GM21723 (cell line): ENCODE measurements around the gene MAGI2.

Experiments
- ATAC-seq: cut with Tn5 transposase; IDR thresholded peaks from one replicate; pipeline ENCODE4 v1.9.1; 2021; ENCODE audit warnings: mild to moderate bottlenecking, moderate library complexity; ENCODE audit not compliant: unreplicated experiment

Gene MAGI2

GRCh38 chr7:79381921-79382320, 71.5 kb downstream of the MAGI2 start:
- ATAC-seq, result no peak

- no peak for ATAC-seq
Observed at GRCh38 chr7:79377097-79377496, 76.4 kb downstream of the MAGI2 start.

DNA sequence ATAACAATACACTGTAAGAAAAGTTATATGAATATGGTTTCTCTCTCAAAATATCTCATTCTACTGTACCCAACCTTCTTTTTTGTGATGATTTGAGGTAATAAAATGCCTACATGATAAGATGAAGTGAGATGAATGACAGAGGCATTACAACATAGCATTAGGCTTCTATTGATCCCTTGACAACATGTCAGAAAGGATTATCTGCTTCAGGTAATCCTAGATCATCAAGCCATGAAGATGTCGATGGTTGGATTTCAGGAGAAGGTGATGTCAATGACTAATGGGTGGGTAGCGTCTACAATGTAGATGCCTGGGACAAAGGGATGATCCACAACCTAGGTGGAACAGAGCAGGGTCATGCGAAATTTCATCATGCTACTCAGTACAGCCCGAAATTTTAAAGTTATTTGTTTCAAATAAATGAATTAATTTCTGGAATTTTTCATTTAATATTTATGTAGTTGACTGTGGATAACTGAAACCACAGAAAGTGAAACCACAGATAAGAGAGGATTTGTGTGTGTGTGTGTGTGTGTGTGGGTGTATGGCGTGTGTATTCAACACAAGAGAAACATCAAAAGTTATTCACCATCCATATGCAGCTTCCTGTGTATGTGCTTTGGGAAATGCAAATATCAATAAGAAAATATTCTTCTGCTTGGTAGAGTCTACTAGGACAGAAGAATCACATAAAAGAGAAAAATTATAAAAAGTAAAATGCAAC, 77.0 kb downstream of the MAGI2 start:
- ATAC-seq, result no peak

- ATAC-seq, result no peak
Observed at GRCh38 chr7:79361214-79361613, 92.3 kb downstream of the MAGI2 start.

DNA sequence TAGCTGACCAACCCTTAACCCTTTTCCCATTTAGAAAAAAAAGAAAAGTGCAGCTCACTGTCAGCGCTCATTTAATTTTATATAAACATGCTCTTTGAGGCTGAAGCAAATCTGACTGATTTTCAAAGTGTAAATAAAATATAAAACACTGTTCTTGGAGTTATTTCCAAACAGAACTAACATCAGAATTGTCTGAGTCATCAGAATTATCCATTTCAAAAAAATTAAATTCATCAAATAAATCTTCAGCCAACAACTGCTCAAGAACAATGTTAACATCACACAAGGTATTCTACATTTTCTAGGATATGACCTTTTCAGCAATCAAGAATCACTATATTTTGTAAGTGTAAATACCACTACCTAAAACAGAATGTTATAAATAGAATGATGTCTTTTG, 93.6 kb downstream of the MAGI2 start:
- ATAC-seq, result no peak

DNA sequence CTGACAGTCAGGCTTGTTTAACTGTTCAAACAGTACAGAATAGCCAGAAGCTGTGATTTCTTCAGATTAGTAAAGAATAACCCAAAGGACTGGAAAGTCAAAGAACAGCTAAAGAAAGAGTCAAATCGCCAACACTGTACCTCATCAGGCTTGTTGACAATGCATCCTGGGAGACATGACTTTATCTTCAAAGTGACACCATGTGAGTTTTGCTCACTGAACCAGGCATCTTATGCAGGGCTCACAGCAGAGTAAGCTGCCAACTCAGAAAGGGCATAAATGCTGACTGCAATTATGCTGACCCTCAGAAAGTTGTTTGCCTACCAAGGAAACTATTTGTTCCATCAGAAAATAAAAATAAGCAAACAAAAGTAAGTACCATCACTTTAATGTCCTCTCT, 96.4 kb downstream of the MAGI2 start:
- ATAC-seq, result no peak

DNA sequence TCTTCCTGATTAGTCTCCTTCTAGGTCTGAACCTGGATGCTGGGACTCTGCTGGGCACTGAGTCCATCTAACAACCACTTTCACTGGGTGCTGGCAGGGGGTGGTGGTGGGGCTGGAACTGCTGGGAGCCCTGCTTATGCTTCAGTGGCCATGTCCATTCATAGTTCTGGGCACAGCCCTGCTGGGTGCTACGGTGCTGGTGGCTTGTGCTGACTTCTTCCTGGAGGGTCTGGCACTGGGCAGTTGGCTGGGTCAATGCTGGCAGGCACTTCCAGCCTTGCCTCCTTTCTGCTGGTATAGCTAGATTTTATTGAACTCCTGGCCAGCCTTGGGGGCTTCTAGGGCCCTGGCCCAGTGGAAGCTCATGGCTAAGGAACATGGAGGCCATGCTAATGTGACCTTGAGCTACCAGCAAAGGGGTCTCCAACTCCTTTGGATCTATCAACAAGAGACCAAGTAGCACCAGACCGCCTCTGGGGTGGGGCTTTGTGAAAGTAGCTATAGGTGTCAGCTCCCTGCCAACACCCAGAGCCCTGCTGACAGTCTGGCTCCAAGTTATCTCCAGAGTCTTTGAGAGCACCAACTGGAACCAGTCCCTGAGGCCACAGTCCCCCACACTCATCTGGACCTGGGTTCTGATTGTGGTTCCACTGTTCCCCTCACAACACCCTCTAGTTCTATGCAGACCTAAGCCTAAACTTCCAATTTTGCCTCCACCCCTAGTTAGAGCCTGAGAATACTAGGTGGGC, 99.6 kb downstream of the MAGI2 start:
- no peak for ATAC-seq

- no peak for ATAC-seq
Observed at GRCh38 chr7:79352323-79352722, 101.1 kb downstream of the MAGI2 start.

DNA sequence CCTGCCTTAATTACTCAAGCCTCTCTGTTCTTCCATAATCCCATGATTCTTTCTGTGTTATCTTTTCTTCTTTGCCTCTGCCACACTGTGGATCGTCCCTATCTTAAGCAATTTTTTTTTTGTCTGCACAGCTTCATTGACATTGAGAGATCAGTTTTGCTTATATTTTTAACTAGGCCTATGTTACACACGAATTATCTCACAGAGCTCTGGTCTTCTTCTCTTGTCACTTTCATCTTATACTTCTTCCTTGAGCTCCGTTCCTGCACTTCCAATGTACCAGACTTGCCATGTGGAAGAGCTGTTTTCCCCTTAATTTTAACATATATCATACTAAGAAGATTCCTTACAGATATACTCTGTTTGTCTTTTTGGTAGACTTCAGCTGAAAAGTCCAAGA, 106.1 kb downstream of the MAGI2 start:
- ATAC-seq, result no peak

- ATAC-seq, result no peak
Observed at GRCh38 chr7:79341902-79342301, 111.6 kb downstream of the MAGI2 start.

DNA sequence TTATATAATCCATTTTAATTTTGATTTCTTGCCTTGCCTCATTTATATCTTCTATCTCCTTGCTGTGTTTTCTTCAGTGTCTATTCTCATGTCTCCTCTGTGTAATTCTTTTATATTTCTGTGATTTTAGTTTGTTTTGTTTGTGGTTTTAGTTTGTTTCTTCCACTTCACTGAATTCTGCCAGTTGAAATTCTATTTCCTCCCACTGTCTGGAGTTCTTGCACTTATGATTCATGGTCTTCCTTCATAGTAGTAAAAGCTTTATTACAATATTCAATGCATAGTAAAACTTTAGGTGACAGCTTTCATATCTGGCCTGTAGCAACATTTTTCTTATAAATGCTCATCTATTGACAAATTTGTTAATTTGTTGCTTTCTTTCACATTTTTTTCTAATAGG, 113.3 kb downstream of the MAGI2 start:
- no peak for ATAC-seq

- ATAC-seq, result no peak
Observed at GRCh38 chr7:79339208-79339925, 114.1 kb downstream of the MAGI2 start.

- ATAC-seq, result no peak
Observed at GRCh38 chr7:79337717-79338116, 115.8 kb downstream of the MAGI2 start.

GRCh38 chr7:79334841-79335240, 118.6 kb downstream of the MAGI2 start:
- ATAC-seq, result no peak

GRCh38 chr7:79334334-79334733, 119.1 kb downstream of the MAGI2 start:
- no peak for ATAC-seq

GRCh38 chr7:79332091-79332490, 121.4 kb downstream of the MAGI2 start:
- no peak for ATAC-seq

GRCh38 chr7:79329464-79329863, 124.0 kb downstream of the MAGI2 start:
- ATAC-seq, result no peak

- no peak for ATAC-seq
Observed at GRCh38 chr7:79320741-79321473, 132.6 kb downstream of the MAGI2 start.

- no peak for ATAC-seq
Observed at GRCh38 chr7:79319369-79319768, 134.1 kb downstream of the MAGI2 start.

- ATAC-seq, result no peak
Observed at GRCh38 chr7:79317728-79318127, 135.7 kb downstream of the MAGI2 start.

GRCh38 chr7:79312022-79312421, 141.4 kb downstream of the MAGI2 start:
- ATAC-seq, result no peak
